Measurements from ENCODE around the gene GABRA4. TPM values are rescaled to one million over a fixed set of nuclear protein-coding genes. Genes with fewer than 3 reads are reported as not detected.

Gene GABRA4
- total and polyA plus RNA-seq, 10 of the 15 experiments (the other 5 are each of a cell fraction or from before 2014, with no cell fraction given), result 0.69 to 14.6 (median 1.1) TPM

DNA sequence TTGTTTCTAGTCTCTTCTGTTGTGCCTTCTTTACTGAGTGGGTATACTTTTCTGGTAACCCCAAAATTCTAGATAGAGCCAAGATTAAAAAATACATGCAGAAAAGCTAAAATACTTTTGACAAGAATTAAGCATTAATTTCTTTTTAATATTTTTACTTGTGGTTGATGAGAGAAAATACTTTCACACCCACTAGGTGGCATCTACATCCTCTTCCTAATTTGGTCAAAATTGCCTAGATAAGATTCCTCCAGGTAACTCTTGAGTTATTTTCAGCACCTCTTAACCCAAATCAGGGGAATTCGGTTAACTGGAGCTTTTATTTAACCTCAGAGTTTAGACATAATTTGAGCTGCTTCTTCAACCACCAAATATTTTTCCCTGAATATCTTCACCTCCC is 55.9 kb downstream of the GABRA4 start:
- intact Hi-C loops (cut with micrococcal nuclease; ENCODE audit: unreplicated experiment), result loop anchor here (1.0 kb wide), 1 partner anchor 95 kb away; no protein-coding TSS in a partner anchor
- no TSS peak for BruUV-seq (replicated peaks)
- H3K27ac ChIP-seq (ENCODE audit: control insufficient read depth, insufficient read depth), result no peak overlapping the region
- ChIA-PET RAD21 (ENCODE audit: unreplicated experiment) (interaction anchor here (0.7 to 2.8 kb wide), 13 partner anchors 15 to 274 kb away, joined by 3 to 16 read pairs (median 4); partner anchors contain the start of gene GABRA4), SMC1A (ENCODE audit: uncharacterized antibody, unreplicated experiment) (interaction anchor here (0.6 to 6.7 kb wide), 27 partner anchors 9 to 445 kb away, joined by 3 to 70 read pairs (median 5); no protein-coding TSS in a partner anchor), POLR2A (no interaction called here), CTCF (interaction anchor here (0.8 to 5.6 kb wide), 35 partner anchors 9 to 996 kb away, joined by 3 to 42 read pairs (median 4); no protein-coding TSS in a partner anchor)
- no peak overlapping the region for H3K4me3 ChIP-seq
- TF ChIP-seq SRF (IDR thresholded peaks at IDR 0.05; ENCODE audit: low read depth in 2 of 2, low read length in 2 of 2), result 0 out of 4 replicates have a peak, but pooled peaks of 1 of the 2 experiments have one; percentile 19
- peak; percentile 50 for TF ChIP-seq RAD21 (IDR thresholded peaks at IDR 0.05; ENCODE audit: insufficient read depth, low read depth, low read length)
- TF ChIP-seq FOS (IDR thresholded peaks at IDR 0.05; ENCODE audit: borderline replicate concordance, extremely low read depth, insufficient read length), result no peak
- TF ChIP-seq, protein P1, sequence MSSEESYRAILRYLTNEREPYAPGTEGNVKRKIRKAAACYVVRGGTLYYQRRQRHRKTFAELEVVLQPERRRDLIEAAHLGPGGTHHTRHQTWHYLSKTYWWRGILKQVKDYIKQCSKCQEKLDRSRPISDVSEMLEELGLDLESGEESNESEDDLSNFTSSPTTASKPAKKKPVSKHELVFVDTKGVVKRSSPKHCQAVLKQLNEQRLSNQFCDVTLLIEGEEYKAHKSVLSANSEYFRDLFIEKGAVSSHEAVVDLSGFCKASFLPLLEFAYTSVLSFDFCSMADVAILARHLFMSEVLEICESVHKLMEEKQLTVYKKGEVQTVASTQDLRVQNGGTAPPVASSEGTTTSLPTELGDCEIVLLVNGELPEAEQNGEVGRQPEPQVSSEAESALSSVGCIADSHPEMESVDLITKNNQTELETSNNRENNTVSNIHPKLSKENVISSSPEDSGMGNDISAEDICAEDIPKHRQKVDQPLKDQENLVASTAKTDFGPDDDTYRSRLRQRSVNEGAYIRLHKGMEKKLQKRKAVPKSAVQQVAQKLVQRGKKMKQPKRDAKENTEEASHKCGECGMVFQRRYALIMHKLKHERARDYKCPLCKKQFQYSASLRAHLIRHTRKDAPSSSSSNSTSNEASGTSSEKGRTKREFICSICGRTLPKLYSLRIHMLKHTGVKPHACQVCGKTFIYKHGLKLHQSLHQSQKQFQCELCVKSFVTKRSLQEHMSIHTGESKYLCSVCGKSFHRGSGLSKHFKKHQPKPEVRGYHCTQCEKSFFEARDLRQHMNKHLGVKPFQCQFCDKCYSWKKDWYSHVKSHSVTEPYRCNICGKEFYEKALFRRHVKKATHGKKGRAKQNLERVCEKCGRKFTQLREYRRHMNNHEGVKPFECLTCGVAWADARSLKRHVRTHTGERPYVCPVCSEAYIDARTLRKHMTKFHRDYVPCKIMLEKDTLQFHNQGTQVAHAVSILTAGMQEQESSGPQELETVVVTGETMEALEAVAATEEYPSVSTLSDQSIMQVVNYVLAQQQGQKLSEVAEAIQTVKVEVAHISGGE (CRISPR knock-in tag; IDR thresholded peaks at IDR 0.05), result no peak
- no peak for TF ChIP-seq CHD4 (IDR thresholded peaks at IDR 0.05)
- TF ChIP-seq, protein P2, sequence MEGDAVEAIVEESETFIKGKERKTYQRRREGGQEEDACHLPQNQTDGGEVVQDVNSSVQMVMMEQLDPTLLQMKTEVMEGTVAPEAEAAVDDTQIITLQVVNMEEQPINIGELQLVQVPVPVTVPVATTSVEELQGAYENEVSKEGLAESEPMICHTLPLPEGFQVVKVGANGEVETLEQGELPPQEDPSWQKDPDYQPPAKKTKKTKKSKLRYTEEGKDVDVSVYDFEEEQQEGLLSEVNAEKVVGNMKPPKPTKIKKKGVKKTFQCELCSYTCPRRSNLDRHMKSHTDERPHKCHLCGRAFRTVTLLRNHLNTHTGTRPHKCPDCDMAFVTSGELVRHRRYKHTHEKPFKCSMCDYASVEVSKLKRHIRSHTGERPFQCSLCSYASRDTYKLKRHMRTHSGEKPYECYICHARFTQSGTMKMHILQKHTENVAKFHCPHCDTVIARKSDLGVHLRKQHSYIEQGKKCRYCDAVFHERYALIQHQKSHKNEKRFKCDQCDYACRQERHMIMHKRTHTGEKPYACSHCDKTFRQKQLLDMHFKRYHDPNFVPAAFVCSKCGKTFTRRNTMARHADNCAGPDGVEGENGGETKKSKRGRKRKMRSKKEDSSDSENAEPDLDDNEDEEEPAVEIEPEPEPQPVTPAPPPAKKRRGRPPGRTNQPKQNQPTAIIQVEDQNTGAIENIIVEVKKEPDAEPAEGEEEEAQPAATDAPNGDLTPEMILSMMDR (IDR thresholded peaks at IDR 0.05 in 2 of 3, conservative IDR thresholded peaks at IDR 0.05 in 1 of 3; ENCODE audit: control insufficient read depth in 2 of 3, extremely low read depth in 1 of 3, insufficient read depth in 1 of 3, low read depth in 3 of 3, low read length in 3 of 3), result peak in 2 of 3 experiments; percentile 12 to 41; a peak in 2 of 6 replicates
- TF ChIP-seq SMAD5 (IDR thresholded peaks at IDR 0.05; ENCODE audit: low read depth), result no peak
- TF ChIP-seq SMC3 (IDR thresholded peaks at IDR 0.05; ENCODE audit: borderline replicate concordance, low read length), result peak; percentile 54; the same call in 1 of the 2 replicates
- no peaks in the 10 kb centered on the region for H3K79me2 ChIP-seq (ENCODE audit: control insufficient read depth, insufficient read depth, low read length)
- DNase-seq (ENCODE audit: low read depth, low spot score) (no peak), ATAC-seq (0 out of 3 replicates have a peak, but pooled peaks have one; percentile 42), FAIRE-seq (no peak)
- no peaks in the 10 kb centered on the region for H3K27me3 ChIP-seq (replicated peaks in 1 of 2; ENCODE audit: control insufficient read depth in 2 of 2, insufficient read depth in 2 of 2, low read length in 1 of 2)
- H4K20me1 ChIP-seq (ENCODE audit: control insufficient read depth, insufficient read depth), result no peaks in the 10 kb centered on the region
- WGBS (ENCODE audit: insufficient coverage, insufficient replicate concordance, low lambda C conversion rate, missing lambda C conversion rate), result 4% methylated on average over 1 of the region's 1 CpG
- H3K36me3 ChIP-seq (ENCODE audit: control insufficient read depth in 2 of 2, insufficient read depth in 2 of 2, low read length in 1 of 2), result no peaks in the 10 kb centered on the region
- no peak overlapping the region for H2AFZ ChIP-seq (ENCODE audit: control insufficient read depth, low read depth, low read length)
- no peak overlapping the region for H3K4me2 ChIP-seq (ENCODE audit: control insufficient read depth, insufficient read depth)
- H3K9me3 ChIP-seq (replicated peaks; ENCODE audit: control insufficient read depth, insufficient read depth, low read length), result no peaks in the 10 kb centered on the region
- no peak overlapping the region for H3K9ac ChIP-seq (ENCODE audit: control insufficient read depth, insufficient read depth, low read length)
- no peaks in the 10 kb centered on the region for H3K4me1 ChIP-seq (ENCODE audit: control insufficient read depth, insufficient read depth, low read length)
- in situ Hi-C loops (cut with MboI), result loop anchor here (10.0 kb wide), 1 partner anchor 447 kb away; no protein-coding TSS in a partner anchor
